PFSK-1 (cell line): ENCODE measurements around the gene PSPH.

Experiments used
- FOXP2 ChIP-seq: optimal IDR thresholded peaks from 2 replicates; pipeline ENCODE3; 2011; ENCODE audit warnings: borderline replicate concordance, control low read depth, inconsistent platforms; ENCODE audit not compliant: insufficient read depth; ENCODE audit errors: extremely low read length, extremely low read depth
- POLR2AphosphoS5 ChIP-seq: IDR thresholded peaks from 2 replicates; pipeline ENCODE4 v1.6.1; 2012; ENCODE audit warnings: low read depth, mild to moderate bottlenecking, control low read depth, low read length, moderate library complexity
- SIN3A ChIP-seq: IDR thresholded peaks from 2 replicates; pipeline ENCODE4 v1.6.1; 2012; ENCODE audit warnings: mild to moderate bottlenecking, low read length, moderate library complexity, borderline replicate concordance; ENCODE audit not compliant: insufficient read depth
- TAF1 ChIP-seq: IDR thresholded peaks from 2 replicates; pipeline ENCODE4 v1.6.1; 2012; ENCODE audit warnings: low read length, control low read depth, borderline replicate concordance; ENCODE audit not compliant: insufficient read depth
- TF ChIP-seq, protein P1 (sequence below), 2 experiments: IDR thresholded peaks; 2 replicates each; pipeline versions ENCODE4 v1.6.1 to v1.8.0; 2011 to 2012; ENCODE audit warnings: low read depth in 2 of 2, low read length in 2 of 2, control low read depth in 1 of 2, inconsistent platforms in 1 of 2, mild to moderate bottlenecking in 1 of 2, moderate library complexity in 1 of 2; ENCODE audit not compliant: insufficient read depth in 1 of 2

The PSPH gene

DNA sequence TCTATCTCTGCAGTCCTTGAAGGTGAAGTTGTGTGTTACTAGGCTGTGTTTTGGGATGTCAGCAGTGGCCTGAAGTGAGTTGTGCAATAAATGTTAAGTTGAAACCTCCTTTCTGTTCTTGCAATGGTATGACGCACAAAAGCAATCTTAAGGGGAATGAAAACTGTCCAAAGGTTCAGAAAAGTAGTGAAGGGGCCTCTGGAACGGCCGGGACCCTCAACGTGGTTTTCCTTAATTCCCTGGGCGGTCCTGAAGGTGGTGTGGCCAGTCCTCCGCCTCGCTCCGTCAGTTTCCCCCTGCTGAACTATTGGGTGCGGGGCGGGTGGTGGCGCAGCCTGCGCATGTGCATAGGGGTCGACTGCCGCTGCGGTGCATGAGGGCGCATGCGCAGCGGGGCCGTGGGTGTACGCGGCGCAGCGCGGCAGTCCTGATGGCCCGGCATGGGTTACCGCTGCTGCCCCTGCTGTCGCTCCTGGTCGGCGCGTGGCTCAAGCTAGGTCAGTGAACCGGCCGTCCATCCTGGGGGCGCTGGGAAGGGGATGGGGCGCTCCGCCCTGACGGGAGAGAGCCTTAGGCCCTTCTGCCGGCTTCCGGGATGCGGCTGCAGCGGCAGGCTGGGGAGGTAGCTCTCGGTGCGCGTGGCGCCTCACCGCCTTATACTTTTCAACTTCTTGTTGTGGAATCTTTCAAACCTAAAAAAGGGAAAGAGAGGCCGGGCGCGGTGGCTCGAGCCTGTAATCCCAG is 12.8 kb upstream of the PSPH start, which contains the start of gene SUMF2:
Gene SUMF2 (plus strand): TSS at position 405 of the 744 bp plus-strand sequence. CDS start 26 bp downstream, at position 431.
- TF ChIP-seq POLR2AphosphoS5: peak; percentile 90
- peak; percentile 39; the same call in 1 of the 2 replicates for TF ChIP-seq TAF1
- TF ChIP-seq, protein P1, sequence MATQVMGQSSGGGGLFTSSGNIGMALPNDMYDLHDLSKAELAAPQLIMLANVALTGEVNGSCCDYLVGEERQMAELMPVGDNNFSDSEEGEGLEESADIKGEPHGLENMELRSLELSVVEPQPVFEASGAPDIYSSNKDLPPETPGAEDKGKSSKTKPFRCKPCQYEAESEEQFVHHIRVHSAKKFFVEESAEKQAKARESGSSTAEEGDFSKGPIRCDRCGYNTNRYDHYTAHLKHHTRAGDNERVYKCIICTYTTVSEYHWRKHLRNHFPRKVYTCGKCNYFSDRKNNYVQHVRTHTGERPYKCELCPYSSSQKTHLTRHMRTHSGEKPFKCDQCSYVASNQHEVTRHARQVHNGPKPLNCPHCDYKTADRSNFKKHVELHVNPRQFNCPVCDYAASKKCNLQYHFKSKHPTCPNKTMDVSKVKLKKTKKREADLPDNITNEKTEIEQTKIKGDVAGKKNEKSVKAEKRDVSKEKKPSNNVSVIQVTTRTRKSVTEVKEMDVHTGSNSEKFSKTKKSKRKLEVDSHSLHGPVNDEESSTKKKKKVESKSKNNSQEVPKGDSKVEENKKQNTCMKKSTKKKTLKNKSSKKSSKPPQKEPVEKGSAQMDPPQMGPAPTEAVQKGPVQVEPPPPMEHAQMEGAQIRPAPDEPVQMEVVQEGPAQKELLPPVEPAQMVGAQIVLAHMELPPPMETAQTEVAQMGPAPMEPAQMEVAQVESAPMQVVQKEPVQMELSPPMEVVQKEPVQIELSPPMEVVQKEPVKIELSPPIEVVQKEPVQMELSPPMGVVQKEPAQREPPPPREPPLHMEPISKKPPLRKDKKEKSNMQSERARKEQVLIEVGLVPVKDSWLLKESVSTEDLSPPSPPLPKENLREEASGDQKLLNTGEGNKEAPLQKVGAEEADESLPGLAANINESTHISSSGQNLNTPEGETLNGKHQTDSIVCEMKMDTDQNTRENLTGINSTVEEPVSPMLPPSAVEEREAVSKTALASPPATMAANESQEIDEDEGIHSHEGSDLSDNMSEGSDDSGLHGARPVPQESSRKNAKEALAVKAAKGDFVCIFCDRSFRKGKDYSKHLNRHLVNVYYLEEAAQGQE (IDR thresholded peaks at IDR 0.05; ENCODE audit: insufficient read depth in 1 of 2, low read depth in 2 of 2, low read length in 2 of 2): no peak
- peak; percentile 96 for TF ChIP-seq FOXP2
- no peak for TF ChIP-seq SIN3A

DNA sequence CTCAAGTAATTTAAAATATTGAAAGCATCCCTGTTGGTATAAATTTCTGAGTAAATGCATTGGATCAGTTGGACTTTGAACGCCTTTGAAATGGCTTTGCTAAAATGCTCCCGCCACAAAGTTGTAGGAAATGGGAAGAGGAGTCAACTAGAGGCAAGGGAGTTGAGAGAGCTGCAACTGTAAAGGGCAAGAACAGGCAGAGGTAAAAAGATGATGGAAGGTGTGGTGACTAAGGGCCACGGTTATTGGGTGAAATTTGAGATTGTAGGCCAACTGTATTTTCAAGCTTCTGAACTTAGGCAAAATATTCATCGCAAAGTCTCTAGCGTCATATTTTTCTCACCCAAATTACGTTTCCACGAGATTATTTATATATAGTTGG is 12.2 kb upstream of the PSPH start:
- TF ChIP-seq POLR2AphosphoS5: no peak
- TF ChIP-seq, protein P1 (IDR thresholded peaks at IDR 0.05; ENCODE audit: insufficient read depth in 1 of 2, low read depth in 2 of 2, low read length in 2 of 2): no peak
- no peak for TF ChIP-seq FOXP2
- TF ChIP-seq TAF1: no peak
- no peak for TF ChIP-seq SIN3A

DNA sequence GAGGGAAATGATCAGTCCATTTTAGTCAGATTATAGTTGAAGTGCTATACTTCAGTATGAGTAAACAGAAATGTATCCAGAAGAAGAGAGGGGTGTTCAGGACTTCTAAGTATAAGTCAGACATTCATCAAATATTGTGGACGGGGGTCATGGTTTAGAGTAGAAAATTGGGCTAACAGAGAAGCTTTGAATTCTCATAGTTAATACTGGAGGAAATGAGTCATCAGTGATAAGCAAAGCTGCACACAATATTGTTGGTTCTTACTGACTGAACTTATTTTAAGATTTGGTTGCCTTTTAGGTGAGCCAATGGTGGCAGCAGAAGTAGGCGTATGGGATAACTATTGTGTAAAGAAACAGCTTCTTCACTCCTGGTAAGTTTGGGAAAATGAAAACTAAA is 11.1 kb upstream of the PSPH start:
- TF ChIP-seq SIN3A: no peak
- no peak for TF ChIP-seq TAF1
- TF ChIP-seq, protein P1 (IDR thresholded peaks at IDR 0.05; ENCODE audit: insufficient read depth in 1 of 2, low read depth in 2 of 2, low read length in 2 of 2): no peak
- no peak for TF ChIP-seq FOXP2
- no peak for TF ChIP-seq POLR2AphosphoS5

DNA sequence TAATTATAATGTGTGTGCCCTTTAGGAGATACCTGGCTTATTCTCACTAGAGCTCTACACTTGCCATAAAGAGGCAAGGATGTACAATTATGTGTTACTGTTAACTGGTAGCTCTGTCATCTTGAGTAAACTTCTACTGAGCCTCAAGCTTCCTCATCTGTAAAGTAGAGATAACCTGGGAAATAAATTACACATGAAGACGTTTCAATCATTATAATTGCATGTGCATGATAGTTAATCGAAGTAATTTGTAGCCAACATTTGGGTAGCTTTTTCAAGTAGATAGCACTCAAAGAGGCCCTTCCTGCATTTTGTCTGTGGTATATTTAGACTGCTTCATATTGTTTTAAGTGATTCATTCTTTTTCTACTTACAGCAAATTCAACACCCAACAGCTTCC is 2.7 kb upstream of the PSPH start:
- TF ChIP-seq SIN3A (no peak), POLR2AphosphoS5 (peak; percentile 49), FOXP2 (no peak)
- TF ChIP-seq, protein P1 (IDR thresholded peaks at IDR 0.05; ENCODE audit: insufficient read depth in 1 of 2, low read depth in 2 of 2, low read length in 2 of 2): no peak
